GM21390 (cell line): ENCODE data around the gene CTDP1.
"Not testable (repeated sequence)": the region's sequence is repeated elsewhere in the genome, so short reads cannot be mapped to it uniquely, and the experiment has no call there.

Source experiments
- ATAC-seq: cut with Tn5 transposase; IDR thresholded peaks from one replicate; pipeline ENCODE4 v1.9.1; 2021; ENCODE audit not compliant: unreplicated experiment

Gene CTDP1

GRCh38 chr18:79697976-79698375, 18.4 kb downstream of the CTDP1 start:
- ATAC-seq, result no peak

GRCh38 chr18:79698668-79699335, 19.2 kb downstream of the CTDP1 start:
- ATAC-seq, result no peak

GRCh38 chr18:79699653-79700052, 20.1 kb downstream of the CTDP1 start:
- ATAC-seq, result no peak

DNA sequence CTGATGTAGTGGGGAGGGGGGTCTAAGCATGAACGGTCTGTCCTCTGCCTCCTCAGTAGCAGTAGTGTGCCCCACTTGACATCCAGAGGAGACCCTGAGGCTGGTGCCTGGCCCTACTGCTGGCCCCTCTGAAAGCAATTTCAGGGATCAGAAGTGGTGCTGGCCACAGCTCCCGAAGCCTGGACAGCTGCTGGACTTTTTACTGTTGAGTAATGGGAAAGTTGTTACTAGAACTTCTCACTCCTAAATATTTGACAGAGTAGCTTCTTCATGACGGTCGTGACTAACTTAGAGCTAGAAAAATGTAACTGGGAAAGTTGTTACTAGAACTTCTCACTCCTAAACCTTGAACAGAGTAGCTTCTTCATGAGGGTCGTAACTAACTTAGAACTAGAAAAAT, 23.3 kb downstream of the CTDP1 start:
- no peak for ATAC-seq

GRCh38 chr18:79704631-79705030, 25.0 kb downstream of the CTDP1 start:
- no peak for ATAC-seq

GRCh38 chr18:79705272-79705671, 25.7 kb downstream of the CTDP1 start:
- no peak for ATAC-seq

- no peak for ATAC-seq
These were observed 26.4 kb downstream of the CTDP1 start for GRCh38 chr18:79706006-79706405.

DNA sequence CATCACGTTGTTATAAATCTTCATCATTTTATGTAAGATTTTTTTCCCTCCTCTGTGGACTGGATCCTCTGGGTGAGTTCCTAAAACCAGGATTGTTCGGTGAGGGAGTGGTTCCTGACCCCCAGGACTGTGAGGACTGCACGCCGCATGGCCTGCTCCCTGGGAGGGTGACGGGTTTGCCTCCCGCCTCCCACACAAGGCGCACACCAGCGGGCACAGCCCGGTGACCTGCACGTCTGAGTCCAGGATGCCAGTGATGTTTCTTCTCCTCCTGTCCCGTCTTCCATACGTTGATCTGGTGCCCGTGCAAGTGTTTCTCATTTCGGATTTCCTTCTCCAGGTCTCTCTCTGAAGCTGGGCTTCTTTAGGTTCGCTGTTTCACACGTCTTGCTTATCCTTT, 27.1 kb downstream of the CTDP1 start:
- no peak for ATAC-seq

DNA sequence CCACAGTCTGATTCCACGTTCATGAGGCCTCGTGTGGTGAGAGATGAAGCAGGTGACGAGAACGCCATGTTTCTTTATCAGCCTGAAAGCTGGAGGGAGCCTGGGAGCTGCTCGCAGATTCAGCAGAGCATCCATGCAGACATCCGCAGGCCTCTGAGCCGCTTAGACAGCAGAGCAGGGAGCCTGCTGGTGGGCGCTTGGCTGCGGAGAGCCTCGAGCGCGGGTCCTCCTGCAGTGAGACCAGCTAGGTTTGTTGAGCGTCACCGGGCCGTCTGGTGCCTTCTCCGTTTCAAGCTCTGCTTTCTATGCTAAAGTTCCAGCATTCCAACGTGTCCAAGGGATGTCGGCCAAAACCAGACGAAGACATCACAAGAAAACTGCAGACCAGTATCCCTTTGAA, 27.6 kb downstream of the CTDP1 start:
- no peak for ATAC-seq

DNA sequence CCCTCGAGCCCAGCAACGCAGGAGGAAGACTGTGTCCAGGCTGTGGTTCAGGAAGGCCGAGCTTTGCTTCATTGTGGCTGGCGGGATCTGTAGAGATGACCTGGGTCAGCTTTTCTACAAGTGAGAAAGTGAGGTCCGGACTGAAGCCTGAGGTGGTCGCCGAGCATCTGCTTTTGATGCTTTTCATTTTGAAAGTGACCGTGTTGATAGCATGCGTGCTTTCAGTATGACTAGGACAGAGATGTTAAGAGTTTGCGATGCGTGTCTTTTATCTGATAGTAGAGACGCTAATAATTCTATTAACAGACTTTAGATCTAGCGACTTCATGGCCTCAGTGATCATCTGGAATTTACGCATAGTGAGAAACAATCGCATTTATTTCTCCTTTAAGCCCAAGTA, 28.1 kb downstream of the CTDP1 start:
- ATAC-seq, result no peak

GRCh38 chr18:79708412-79708811, 28.8 kb downstream of the CTDP1 start:
- ATAC-seq, result no peak

DNA sequence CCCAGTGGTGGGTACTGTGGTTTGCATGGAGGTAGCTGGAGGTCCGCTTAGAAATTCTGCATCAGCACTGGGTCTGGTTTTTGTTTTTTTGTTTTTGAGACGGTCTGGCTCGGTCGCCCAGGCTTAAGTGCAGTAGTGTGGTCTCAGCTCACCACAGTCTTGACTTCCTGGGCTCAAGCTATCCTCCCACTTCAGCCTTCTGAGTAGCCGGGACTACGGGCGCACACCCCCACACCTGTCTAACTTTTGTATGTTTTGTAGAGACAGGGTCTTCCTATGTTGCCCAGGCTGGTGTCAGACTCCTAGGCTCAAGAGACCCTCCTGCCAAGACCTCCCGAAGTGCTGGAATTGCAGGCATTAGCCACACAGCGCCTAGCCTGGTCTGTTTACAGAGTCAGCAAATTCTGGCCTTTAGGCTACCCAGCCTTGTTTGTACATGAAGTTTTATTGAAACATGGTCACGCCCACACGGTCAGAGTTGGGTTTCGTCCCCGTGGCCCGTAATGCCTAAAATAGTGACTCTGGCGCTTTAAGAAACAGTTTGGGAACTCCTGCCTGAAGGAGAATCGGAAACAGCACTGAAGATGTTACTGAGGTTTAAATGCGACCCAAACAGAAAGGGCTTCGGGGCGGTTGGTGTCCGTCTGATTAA, 32.7 kb downstream of the CTDP1 start:
- no peak for ATAC-seq

DNA sequence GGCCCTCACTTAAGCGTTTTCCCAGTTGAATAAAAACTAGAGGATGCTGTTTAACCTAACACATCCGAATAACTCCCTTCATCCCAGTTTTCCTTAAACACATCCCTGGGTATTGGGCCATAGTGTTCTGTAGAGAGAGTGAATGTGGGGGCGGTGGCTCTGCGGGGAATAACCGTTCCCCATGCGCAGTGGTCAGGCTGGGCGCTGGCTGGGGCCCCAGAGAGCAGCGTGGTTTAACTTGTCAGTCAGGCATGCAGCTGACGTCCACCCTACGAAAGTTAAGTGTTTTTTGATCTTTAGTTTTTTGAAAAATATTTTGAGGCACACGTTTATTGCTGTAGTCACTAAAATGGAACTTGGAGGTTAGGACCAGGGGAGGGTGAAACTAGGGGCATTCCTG, 33.7 kb downstream of the CTDP1 start:
- ATAC-seq, result no peak

DNA sequence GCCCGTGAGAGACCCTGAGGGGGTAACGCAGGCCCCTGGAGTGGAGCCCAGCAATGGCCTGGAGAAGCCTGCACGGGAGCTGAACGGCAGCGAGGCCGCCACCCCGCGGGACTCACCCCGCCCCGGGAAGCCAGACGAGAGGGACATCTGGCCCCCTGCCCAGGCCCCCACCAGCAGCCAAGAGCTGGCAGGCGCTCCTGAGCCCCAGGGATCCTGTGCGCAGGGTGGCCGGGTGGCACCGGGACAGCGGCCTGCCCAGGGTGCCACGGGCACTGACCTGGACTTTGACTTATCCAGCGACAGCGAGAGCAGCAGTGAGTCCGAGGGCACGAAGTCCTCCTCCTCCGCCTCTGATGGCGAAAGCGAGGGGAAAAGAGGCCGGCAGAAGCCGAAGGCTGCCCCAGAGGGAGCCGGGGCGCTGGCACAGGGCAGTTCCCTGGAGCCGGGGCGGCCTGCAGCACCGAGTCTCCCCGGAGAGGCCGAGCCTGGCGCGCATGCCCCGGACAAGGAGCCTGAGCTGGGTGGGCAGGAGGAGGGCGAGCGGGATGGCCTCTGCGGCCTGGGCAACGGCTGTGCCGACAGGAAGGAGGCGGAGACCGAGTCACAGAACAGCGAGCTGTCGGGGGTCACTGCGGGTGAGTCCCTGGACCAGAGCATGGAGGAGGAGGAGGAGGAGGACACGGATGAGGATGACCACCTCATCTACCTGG, 35.1 kb downstream of the CTDP1 start:
- ATAC-seq, result no peak

GRCh38 chr18:79715280-79715679, 35.7 kb downstream of the CTDP1 start:
- ATAC-seq, result no peak

GRCh38 chr18:79717059-79717458, 37.5 kb downstream of the CTDP1 start:
- ATAC-seq, result no peak

GRCh38 chr18:79717555-79718074, 38.0 kb downstream of the CTDP1 start:
- ATAC-seq, result no peak

DNA sequence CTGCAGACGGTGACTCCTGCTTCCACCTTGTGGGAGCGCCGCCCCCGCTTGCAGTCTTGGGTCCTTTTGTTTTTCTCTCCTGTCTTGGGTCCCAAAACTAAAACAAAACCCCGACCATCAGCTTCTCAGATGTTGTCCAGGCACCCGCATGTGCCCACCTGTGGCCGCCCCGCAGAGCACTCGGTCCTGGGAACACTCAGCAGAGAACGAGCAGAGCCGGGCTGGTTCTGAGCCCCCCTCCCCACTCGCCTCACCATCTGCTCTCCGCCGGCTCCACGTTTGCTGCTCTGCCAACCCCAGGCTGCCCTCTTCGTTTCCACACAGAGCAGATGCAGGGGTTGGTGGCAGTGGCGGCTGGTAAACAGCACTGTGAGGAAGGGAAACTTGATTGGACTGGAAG, 38.5 kb downstream of the CTDP1 start:
- ATAC-seq, result no peak

DNA sequence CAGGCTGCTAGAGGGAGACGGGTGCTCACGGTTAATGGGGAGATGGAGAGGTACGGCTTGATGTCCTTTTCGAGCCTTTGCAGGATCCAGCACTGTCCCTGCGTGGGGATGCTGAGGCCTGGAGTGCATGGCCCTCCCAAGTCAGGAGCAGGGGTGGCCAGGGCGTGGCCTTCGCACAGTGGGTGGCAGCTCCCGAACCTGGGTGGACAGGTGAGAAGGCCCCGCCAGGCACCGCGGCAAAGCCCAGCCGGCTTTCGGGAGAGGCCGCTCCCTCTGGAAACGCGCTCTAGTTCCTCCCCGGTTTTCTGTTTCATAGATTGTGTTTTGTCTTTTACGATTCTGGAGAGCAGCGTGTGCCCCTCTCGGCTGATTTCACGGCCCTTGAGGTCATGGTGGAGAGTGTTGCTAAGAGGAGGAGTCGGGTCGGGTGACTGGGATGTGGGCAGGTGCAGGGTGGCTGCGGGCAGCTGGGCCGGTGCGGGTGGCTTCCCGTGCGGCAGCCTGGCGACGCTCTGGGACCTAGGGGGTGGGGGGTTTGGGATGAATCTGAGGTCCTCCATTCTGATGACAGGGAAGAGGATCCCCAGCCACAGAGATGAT, 39.4 kb downstream of the CTDP1 start:
- no peak for ATAC-seq

- not testable (repeated sequence) for ATAC-seq
These were observed 40.1 kb downstream of the CTDP1 start for GRCh38 chr18:79719478-79720358.

- no peak for ATAC-seq
These were observed 40.7 kb downstream of the CTDP1 start for GRCh38 chr18:79720359-79720733.
